Measurements from ENCODE around the gene TMPRSS6.

The TMPRSS6 gene

GRCh38 chr22:37139762-37140161, 30.2 kb upstream of the TMPRSS6 start:
- no peak for DNase-seq

DNA sequence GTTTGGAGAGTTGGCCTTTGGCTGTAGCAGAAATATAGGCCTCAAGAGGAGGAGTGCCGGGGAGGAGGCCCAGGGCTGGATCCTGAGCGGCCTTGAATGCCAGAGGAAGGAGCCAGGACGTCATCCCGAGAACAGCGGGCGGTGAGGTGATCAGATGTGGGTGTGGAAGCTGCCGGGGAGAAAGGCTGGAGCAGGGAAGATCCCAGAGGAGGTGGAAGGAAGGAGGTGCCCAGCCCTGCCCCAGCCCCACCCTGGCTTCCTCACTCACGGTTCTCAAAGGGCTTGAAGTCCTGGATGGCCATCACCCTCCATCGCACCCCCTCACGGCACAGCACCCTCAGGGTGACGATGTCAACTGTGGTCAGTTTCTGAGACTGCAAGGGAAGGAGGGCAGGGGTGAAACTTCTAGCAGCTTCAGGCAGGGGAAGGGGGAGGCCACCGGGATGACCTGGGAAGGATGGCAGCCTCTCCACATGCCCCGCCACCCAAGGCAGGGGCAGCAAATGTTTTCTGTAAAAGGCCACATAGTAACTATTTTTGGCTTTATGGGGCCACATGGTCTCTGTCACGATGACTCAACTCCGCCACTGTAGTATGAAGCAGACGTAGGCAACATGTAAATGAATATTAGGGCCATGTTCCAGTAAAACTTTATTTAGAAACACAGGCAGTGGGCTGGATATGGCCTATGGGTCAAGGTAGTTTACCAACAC, 29.5 kb upstream of the TMPRSS6 start:
- DNase-seq, result no peak

DNA sequence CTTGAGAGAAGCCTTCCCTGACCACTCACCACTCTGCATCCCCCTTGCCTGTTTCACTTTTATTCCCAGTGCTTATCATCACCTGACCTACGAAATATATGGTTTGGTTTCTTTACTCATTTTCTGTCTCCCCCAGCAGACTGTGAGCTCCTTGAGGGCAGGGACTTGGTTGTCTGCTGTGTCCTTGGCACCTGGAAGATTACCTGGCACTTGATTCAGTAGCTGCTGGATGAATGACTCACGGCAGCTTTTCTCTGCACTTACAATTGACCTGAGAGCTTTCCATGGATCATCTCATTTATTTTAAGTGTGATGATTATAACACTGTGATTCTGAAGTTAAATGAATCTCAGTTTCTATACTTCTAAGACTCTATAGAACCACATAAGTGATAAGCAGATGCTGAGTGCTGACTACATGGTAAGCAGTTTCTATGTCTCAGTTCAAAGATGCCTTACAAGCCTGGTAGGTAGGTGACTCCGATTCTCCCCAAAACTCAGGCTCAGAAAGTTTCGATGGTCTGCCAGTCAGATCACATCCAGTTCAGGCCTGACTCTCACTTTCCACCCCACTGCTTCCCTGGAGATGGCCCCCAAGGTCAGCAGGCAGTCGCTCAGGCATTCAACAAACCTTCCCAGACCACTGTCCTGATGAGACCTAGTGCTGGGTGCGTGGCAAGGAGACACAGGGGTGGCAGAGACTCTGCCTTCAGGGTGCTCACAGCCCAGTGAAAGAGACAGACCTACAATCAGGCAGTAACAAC, 28.6 kb upstream of the TMPRSS6 start:
- DNase-seq, result peak; percentile 74

DNA sequence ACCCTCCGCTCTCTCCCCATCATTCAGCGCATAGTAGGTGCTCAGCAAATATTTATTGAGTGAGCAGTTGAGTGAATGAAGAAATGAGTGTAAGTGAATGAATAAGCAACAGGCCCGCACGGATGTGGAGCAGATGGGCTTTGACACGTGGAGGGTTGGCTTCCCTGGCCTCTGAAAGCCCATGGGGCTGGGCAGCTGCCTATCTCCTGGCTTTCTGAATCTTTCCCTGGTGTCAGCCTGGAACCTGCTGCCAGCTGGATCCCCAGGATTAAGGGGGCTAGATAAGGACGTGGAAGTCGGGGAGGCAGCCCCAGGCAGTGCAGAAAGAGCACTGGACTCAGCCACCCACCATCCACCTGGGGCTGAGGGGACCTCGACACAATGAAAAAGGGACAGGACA, 27.6 kb upstream of the TMPRSS6 start:
- no peak for DNase-seq

GRCh38 chr22:37135023-37135422, 25.5 kb upstream of the TMPRSS6 start:
- DNase-seq, result no peak

DNA sequence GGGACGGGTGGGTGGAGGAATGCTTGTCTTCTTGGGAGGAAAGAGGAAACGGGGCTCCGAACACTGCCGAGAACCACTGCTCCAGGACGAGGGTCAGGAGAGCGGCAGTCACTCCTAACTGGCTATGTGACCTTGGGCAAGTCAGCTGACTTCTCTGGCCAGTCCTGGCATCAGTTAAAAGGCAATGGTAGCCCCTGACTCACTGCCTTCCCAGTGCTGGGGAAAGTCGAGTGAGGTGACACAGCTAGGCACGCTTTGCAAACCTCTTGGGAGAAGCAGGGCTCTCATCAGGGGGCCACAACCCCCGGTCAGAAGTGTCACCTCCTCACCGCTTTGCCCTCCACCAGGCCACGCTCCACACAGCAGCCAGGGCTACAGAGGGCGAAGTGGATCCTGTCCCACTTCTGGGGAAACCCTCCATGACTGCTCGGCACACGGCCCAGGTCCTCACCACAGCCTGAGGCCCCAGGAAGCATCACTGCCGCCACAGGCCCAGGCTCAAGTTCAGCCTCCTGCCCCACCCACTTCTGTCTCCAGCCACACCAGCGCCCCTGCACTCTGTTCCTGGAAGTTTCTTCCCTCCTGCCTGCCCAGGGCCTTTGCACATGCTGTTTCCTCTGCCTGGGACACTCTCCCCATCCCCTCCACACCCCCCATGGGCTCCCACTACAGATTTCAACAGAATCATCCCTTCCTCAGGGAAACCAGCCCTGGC, 23.9 kb upstream of the TMPRSS6 start:
- DNase-seq, result no peak

DNA sequence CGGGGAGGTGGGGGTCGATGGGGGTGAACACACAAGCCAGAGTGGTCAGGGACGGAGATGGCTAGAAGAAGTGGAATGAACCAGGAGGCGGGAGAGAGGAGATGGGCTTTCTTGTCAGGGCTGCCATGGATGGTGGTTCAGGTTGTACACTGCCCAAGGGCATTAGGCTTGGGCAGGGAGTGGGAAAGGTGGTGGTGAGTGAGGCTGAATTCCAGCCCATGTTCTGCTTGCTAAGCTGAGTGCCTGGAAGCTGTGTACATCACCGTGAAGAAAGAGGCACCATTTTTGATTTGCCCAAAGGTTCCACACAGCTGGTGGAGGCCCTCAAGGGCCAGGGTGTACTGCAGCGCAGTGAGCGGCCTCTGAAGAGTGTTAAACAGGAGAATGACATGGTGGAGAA, 23.3 kb upstream of the TMPRSS6 start:
- no peak for DNase-seq

- DNase-seq, result no peak
Measured at GRCh38 chr22:37129866-37130441, 20.4 kb upstream of the TMPRSS6 start.

DNA sequence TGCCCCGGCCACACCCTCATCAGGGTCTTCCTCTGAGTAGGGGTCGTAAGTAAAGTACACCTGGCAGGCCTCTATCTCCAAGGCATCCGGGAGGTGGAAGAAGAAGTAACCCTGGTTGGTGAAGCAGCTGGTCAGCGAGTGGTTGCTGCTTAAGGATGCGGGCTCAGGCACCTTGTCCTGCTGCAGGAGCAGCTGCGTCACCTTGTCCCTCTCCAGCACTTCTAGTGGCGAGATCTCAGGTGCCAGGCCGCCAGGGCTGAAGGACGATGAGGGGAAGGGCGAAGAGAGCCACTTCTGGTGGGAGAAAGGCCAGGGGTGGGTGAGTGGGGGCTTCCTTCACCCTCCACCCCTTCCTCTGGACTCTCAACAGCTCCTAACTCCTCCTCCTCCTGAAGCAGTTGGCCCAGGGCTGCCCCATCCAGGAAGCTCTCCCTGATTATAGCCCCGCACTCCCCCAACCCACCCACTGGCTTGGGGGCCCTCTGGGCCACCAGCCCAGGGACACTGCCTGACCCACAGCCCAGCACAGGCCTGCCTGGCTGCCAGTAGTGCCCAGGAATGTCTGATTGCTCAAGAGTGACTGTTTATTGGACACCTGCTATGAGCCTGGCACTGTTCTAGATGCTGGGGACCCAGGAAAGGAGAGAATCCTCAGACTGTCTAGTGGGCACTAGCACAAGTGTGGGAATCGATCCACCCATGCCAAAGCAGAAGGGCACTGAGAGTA, 19.2 kb upstream of the TMPRSS6 start:
- no peak for DNase-seq

- no peak for DNase-seq
Measured at GRCh38 chr22:37127350-37127878, 17.9 kb upstream of the TMPRSS6 start.

DNA sequence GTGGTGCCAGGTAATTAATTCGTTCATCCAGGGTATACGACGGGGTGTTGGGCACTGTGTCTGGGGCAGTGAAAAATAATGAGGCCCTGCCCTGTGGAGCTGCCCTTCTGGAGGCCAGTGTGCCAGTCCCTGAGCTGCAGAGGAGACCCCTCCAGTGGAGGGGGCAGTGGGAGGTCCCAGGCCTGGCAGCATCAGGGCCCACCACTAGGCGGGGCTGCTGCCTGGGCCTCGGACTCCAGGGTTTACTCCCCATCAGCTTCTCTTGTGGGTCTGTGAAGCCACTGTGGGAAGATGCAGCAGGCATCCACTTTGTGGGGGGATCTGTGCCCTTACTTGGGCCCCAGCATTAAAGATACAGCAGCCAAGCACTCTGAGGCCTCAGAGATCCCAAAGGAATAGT, 17.4 kb upstream of the TMPRSS6 start:
- no peak for DNase-seq

DNA sequence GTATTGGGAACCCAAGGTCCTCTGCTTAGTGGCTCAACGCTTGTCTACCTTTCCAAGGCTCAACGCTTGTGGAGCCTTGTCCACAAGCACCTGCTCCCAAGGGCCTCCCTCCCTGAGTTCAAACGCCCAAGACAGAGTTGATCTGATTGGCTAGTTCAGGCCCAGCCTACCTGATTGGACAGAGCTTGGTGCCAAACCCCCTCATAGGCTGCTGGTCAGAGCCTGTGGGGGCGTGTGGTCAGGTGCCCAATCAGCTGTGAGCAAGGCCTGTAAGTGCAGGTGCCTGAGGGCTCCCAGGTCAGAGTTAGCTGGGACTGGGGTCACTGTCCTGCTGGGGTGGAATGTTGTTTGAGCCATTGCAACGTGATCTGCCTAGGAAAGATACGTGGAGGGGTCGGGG, 16.9 kb upstream of the TMPRSS6 start:
- DNase-seq, result no peak

- no peak for DNase-seq
Measured at GRCh38 chr22:37123649-37124048, 14.1 kb upstream of the TMPRSS6 start.

GRCh38 chr22:37122598-37123180, 13.2 kb upstream of the TMPRSS6 start:
- no peak for DNase-seq

DNA sequence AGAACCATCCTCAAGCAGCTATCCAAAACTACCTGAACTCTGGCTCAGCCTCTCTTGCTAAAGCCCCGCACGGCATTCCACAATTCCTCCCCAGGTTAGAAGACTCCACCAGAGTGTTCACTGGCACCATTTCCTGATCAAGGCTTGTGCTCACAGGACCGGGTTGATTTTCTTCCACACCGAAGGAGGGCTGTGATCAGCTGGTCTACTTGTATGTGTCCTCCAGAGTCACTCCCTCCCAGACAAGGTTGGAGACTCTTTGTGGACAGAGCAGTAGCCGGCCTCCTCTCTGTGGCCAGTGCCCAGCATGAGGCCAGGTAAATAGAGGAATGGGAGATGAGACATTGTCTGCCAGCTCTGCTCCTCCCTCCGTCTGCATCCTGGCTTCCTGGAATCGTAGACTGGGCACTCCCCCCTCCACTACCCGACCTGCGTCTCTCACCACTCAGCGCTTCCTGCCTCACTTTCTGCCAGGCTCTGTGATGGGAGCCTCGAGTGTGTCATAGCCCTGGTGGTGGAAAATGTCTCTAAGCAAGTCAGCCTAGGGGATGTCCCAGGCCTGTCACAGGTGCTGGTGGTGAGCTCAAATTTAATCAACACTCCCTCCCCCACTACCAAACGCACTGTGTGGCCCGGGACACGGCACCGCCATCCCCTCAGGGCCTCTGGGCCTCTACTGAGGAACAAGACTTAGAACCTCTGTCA, 12.5 kb upstream of the TMPRSS6 start:
- peak; percentile 97 for DNase-seq

GRCh38 chr22:37120569-37121340, 11.2 kb upstream of the TMPRSS6 start:
- DNase-seq, result no peak

DNA sequence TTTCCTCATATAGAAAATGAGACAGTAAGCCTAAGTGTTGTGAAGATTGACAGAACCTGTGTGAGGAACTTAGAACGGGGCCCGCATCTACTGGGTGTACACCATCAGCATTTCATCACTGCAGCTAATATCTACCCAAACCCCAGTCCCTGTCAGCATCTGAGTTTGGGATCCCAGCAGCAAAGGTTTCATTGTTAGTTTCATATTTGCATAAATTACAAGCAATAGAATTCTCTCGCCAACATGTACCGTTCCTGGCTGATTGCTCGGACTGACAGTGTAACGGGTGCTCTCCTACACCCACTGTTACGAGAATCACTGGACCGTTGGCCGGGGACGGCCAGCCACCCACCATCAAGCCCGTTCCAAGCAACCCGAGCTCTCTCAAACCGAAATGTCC, 10.4 kb upstream of the TMPRSS6 start:
- peak; percentile 29 for DNase-seq

DNA sequence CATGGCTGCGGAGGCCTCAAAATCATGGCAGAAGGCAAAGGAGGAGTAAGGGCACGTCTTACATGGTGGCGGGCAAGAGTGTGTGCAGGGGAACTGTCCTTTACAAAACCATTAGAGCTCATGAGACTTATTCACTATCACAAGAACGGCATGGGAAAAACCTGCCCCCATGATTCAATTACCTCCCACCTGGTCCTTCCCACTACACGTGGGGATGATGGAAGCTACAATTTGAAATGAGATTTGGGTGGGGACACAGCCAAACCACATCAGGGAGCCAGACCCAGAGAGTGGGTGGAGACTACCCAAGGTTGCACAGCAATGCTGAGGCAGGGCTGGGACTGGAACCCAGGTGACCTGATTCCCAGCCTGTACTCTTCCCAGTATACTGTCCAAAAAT, 8.6 kb upstream of the TMPRSS6 start:
- no peak for DNase-seq

DNA sequence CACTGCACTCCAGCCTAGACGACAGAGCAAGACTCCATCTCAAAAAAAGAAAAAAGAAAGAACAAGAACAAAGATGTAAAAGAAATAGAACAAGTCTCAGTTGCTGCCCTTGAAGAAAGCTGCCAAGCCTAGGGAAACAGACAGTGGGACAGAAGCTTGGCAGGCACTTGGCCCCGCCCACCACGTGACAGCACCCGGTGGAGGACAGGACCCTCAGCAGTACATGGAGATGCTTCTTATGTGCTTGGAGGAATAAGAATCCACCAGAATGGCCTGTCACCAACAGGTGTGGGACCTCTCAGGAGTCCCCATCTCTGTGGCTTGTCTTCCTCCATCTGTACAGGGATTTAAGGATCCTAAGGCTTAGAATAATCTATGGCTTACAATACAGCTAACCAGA, 7.6 kb upstream of the TMPRSS6 start:
- DNase-seq, result no peak

- no peak for DNase-seq
Measured at GRCh38 chr22:37115032-37115431, 5.5 kb upstream of the TMPRSS6 start.

GRCh38 chr22:37113757-37114156, 4.2 kb upstream of the TMPRSS6 start:
- no peak for DNase-seq

Measured in stimulated activated CD4-positive, alpha-beta T cell treated with anti-CD3 and anti-CD28 coated beads, Interleukin-1b, Interleukin-23, amount 100 ng/mL, for 48 hours (primary cell).